ENCODE measurements around the gene ZBTB45.
A peak's percentile ranks its signal among the peaks of the same experiment; 100 is the strongest.
"Not testable (repeated sequence)": the region's sequence is repeated elsewhere in the genome, so short reads cannot be mapped to it uniquely, and the experiment has no call there.

Gene ZBTB45

DNA sequence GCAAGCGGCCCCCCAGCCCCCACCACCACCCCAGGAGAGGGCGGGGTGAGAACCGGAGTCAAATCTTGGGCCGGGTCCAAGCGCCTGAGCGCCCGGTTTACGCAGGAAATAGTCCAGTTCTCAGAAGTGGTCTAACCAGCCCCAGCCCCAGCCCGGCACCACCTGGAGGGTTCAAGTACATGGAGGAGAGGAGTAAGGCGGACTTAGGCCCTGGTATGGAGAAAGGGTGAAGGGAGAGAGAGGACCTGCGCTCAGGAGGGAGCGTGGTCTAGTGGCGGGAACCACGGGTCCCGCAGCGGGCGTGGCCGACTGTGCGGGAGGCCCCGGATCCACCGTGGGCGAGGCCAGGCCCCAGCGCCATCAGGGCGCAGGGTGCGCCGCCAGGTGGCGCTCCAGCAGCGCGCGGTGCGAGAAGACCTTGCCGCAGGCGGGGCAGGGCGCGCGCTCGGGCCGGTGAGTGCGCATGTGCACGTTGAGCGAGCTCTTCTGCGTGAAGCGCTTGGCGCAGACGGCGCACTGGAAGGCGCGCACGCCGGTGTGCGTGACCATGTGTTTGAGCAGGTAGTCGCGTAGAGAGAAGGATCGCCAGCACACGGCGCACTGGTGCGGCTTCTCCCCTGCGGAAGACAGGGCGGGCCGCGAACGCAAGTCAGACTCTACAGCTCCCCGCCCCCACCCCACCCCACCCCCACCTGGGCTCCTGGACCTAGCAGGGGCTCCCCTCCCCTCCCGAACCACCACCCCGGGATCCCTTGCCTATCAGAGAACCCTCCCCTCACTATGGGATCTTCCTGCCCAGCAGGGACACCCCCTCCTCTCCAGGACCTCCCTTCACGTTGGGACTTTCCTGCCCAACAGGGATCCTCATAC lies 5.7 kb downstream of the ZBTB45 start:
- DNase-seq (ENCODE audit: extremely low spot score, insufficient read length, low read depth) (peak; percentile 93), FAIRE-seq (peak; percentile 96)

DNA sequence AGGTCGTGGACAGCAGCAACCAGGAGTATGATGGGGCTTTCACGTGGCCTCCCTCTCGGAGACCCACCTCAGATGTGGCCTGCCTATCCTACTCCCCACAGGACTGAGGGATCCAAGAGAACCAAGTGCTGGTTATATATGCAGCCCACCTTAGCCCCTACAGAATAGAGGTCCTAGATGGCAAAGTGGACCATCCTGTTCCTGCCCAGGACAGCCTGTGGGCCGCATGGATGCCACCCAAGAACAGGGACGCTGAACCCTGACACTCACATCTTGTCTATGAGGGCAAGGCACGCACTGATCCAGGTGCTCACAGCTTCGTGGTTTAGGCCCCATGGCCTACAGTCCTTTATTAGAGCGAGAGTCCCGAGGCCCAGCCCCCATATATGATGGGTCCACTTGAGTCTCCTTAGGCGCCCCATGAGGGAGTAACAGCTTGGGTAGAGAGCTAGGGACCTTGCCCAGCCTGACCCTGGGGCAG lies 6.4 kb downstream of the ZBTB45 start:
- no peak for FAIRE-seq
- no peak for DNase-seq (ENCODE audit: extremely low spot score, insufficient read length, low read depth)

- no peak for FAIRE-seq
- DNase-seq (ENCODE audit: extremely low spot score, insufficient read length, low read depth): no peak
Measured at GRCh38 chr19:58511353-58512208, 8.0 kb downstream of the ZBTB45 start, which contains the start of gene SLC27A5. TSS of gene SLC27A5 (minus strand) at chr19:58511992. CDS start at chr19:58511955, 37 bp downstream.

- FAIRE-seq: no peak
- no peak for DNase-seq (ENCODE audit: extremely low spot score, insufficient read length, low read depth)
Measured at GRCh38 chr19:58510084-58510862, 9.3 kb downstream of the ZBTB45 start.

DNA sequence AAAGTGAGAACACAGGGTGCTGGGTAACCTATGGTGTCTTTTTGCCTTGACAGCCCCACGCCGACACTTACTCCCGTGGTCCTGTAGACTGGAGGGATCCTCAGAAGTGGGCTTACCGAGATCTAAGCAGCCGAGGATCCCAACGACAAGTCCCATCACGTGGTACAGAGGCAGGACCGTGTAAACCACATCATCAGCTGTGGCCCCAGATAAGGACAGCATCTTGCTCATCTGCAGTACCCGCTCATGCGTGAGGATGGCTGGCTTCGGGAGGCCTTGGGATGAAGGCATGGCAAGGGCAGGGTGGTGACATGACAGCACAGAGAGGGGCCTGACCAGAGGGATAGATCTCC lies 9.9 kb downstream of the ZBTB45 start:
- FAIRE-seq (no peak), DNase-seq (ENCODE audit: extremely low spot score, insufficient read length, low read depth) (no peak)

DNA sequence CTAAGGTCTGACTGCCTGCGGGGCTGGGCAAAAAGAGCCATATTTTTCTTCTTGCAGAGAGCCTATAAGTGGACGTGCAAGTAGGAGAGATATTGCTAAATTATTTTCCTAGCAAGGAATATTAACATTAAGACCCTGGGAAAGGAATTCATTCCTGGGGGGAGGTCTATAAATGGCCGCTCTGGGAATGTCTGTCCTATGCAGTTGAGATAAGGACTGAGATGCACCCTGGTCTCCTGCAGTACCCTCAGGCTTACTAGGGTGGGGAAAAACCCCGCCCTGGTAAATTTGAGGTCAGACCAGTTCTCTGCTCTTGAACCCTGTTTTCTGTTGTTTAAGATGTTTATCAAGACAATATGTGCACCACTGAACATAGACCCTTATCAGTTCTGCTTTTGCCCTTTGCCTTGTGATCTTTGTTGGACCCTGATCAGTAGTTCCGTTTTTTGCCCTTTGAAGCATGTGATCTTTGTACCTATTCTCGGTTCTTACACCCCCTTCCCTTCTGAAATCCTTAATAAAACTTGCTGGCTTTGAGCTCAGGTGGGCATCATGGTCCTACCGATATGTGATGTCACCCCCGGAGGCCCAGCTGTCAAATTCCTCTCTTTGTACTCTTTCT lies 11.9 kb downstream of the ZBTB45 start:
- FAIRE-seq; DNase-seq (ENCODE audit: extremely low spot score, insufficient read length, low read depth): not testable (repeated sequence)

GRCh38 chr19:58500242-58500641 lies 19.4 kb downstream of the ZBTB45 start:
- FAIRE-seq: no peak
- no peak for DNase-seq (ENCODE audit: extremely low spot score, insufficient read length, low read depth)

DNA sequence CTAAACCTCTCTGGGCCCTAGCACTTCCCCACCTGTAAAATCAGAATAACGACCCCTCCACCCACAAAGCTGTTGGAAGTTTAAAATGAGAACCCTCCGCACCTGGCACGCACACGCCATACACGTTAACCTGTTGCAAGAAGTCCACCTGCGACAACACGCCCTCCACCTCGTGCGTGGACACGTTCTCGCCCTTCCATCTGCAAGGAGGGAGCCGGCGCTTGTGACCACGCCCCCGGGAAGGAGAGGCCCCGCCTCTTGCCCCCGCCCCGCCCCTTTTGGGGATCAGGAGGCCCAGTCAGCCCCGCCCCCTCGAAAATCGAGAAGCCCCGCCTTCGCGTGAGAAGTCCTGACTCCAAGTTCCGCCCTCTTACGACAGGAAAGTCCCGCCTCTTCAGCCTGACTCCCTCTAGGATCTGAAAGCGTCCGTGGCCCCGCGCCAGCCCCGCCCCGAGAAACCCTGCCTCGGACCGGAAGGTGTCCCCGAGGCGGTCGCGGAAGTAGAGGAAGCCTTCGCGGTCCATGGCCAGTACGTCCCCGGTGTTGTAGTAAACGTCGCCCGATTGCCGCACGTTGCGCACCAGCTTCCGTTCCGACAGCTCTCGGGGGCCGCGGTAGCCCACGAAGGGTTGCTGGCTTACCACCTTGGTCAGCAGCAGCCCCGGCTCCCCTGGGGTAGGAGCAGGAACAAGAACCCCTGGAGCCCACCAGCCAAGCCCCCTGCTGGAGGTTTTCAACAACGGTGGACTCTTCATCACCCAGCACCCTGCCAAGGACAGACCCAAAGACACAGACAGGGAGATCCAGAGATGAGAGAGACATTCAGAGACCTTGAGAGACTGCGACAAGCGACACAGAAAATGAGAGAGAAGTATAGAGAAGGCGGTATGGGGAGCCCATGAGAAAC lies 20.3 kb downstream of the ZBTB45 start:
- FAIRE-seq: peak; percentile 98
- peak; percentile 97 for DNase-seq (ENCODE audit: extremely low spot score, insufficient read length, low read depth)

- FAIRE-seq (no peak), DNase-seq (ENCODE audit: extremely low spot score, insufficient read length, low read depth) (no peak)
Measured at GRCh38 chr19:58498316-58499020, 21.1 kb downstream of the ZBTB45 start.

DNA sequence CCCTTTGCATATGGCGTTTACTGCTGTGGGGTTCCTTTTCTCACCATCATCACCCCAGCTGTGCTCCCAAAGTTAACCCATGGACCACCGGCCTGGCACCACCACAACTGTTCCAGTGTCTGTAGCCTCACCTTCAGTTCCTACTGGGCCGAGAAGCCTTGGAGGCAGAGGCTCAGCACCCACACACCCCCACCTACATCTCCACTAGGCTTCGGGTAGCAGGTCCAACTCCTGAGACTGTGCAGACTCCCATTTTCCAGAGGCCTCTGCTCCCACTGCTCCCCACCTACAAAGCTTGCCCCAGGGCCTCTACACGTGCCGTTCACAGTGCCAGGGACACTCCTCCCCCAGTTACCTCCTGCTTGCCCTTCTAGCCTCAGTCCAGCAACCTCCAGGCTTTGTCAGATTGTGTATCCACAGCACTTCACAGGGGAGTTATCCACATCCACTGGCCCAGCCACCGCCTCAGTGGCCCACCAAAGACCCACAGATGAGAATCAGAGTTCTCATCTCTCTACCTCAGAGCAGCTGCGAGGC lies 21.9 kb downstream of the ZBTB45 start:
- DNase-seq (ENCODE audit: extremely low spot score, insufficient read length, low read depth) (no peak), FAIRE-seq (no peak)

DNA sequence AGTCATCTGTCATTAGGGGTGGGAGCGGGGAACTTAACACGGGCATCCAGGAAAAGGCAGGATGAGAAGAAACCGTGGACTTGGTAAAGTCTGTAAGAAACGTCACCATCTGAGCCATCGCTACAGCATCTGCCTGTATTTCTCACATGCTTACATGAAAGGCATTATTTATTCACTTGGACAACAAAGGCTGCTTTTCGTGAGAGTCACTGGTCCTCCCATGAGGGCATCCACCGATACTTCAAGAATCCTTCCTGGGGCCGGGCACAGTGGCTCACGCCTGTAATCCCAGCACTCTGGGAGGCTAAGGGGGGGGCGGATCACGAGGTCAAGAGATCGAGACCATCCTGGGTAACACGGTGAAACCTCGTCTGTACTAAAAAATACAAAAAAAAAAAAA lies 27.3 kb downstream of the ZBTB45 start:
- no peak for FAIRE-seq
- DNase-seq (ENCODE audit: extremely low spot score, insufficient read length, low read depth): no peak

DNA sequence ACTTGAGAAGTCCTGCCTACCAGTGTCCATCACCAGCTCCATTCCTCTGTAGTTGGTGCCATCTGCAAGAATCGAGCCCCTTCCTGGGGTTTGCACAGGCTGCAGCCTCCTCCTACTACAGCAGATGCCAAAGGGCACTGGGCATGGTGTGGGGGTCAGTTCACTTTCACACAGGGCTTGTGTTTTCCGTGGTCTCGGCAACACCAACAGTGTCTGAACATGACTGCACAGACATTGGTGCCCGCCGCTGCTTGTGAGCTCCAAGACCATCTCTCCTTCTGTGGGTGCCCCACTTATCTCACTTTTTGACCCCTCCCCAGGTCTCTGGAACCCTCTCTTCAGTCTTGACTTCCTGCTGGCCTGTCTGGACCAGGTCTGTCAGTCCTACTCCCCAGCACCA lies 28.2 kb downstream of the ZBTB45 start:
- DNase-seq (ENCODE audit: extremely low spot score, insufficient read length, low read depth) (no peak), FAIRE-seq (no peak)

DNA sequence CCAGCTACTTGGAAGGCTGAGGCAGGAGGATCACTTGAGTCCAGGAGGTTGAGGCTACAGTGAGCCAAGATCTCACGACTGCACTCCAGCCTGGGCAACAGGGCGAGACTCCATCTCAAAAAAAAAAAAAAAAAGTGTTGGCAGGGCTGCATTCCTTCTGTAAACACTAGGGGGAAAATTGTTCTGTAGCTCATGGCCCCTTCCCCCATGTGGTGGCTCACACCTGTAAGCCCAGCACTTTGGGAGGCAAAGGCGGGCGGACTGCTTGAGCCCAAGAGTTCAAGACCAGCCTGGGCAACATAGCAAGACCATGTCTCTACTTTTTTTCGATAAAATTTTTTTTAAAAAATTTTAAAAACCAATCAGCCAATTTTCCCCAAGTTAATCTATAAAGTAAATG lies 35.3 kb downstream of the ZBTB45 start:
- not testable (repeated sequence) for FAIRE-seq; DNase-seq (ENCODE audit: extremely low spot score, insufficient read length, low read depth)

- FAIRE-seq: no peak
- DNase-seq (ENCODE audit: extremely low spot score, insufficient read length, low read depth): no peak
Measured at GRCh38 chr19:58483776-58484175, 35.8 kb downstream of the ZBTB45 start.

- FAIRE-seq (no peak), DNase-seq (ENCODE audit: extremely low spot score, insufficient read length, low read depth) (no peak)
Measured at GRCh38 chr19:58482372-58482771, 37.2 kb downstream of the ZBTB45 start.

GRCh38 chr19:58480831-58481230 lies 38.8 kb downstream of the ZBTB45 start:
- DNase-seq (ENCODE audit: extremely low spot score, insufficient read length, low read depth) (no peak), FAIRE-seq (no peak)

DNA sequence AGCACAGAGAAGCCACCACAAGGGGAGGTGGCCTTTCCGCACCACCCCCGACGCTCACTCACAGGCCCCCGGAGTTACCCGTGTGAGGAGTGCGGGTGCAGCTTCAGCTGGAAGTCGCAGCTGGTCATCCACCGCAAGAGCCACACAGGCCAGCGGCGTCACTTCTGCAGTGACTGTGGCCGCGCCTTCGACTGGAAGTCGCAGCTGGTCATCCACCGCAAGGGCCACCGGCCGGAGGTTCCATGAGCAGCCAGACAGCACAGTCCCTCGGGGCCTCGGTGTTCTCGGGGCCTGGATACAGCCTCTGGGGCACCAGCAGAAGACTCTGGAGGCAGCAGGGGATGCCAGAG lies 39.2 kb downstream of the ZBTB45 start:
- FAIRE-seq: no peak

More for the DNA sequence above, 39.2 kb downstream of the ZBTB45 start:
- no peak for DNase-seq (ENCODE audit: extremely low spot score, insufficient read length, low read depth)
